Gastroesophageal sphincter (tissue), 4 donors: ENCODE data around the gene OBSL1. TPM values are rescaled to one million over a fixed set of nuclear protein-coding genes. Genes with fewer than 3 reads are reported as not detected.

ENCODE experiments used
- ATAC-seq: fragments of 150-250 bp; one replicate; pipeline ENCODE4 v1.9.1; 2016; ENCODE audit warnings: mild to moderate bottlenecking, moderate library complexity
- H3K27ac ChIP-seq, 4 donors: fragments of 200-600 bp; sonication (generic) in 3 of 4; 1 replicate in 3 of 4; 2 replicates in 1 of 4; pipeline ENCODE4 v1.5.1; 2016 to 2019
- H3K27me3 ChIP-seq: fragments of 200-600 bp; sonication (generic); one replicate; pipeline ENCODE4 v1.5.1; 2019
- H3K36me3 ChIP-seq, 2 donors: fragments of 200-600 bp; sonication (generic); one replicate each; pipeline ENCODE4 v1.5.1; 2019; ENCODE audit warnings: control low read depth in 1 of 2
- H3K4me1 ChIP-seq, 3 donors: fragments of 200-600 bp; sonication (generic); 1 replicate in 2 of 3; 2 replicates in 1 of 3; pipeline ENCODE4 v1.5.1; 2016 to 2019; ENCODE audit warnings: control low read depth in 2 of 3
- H3K4me3 ChIP-seq, 2 donors: fragments of 200-600 bp; sonication (generic); one replicate each; pipeline ENCODE4 v1.5.1; 2019; ENCODE audit warnings: mild to moderate bottlenecking in 1 of 2, moderate library complexity in 1 of 2
- H3K9me3 ChIP-seq, 3 donors: fragments of 200-600 bp; sonication (generic); one replicate each; pipeline ENCODE4 v1.5.1; 2017 to 2019; ENCODE audit warnings: control low read depth in 2 of 3
- CTCF ChIP-seq, 4 experiments: fragments of 200-600 bp in 2 of 4; fragments of 450-650 bp in 2 of 4; sonication (generic) in 1 of 4; IDR thresholded peaks; one replicate each; pipeline ENCODE4 v1.5.1; 2017 to 2019; ENCODE audit warnings: antibody characterized with exemption in 4 of 4, mild to moderate bottlenecking in 2 of 4, moderate library complexity in 2 of 4
- EP300 ChIP-seq: sonication (generic); formaldehyde crosslinking; IDR thresholded peaks from one replicate; pipeline ENCODE4 v1.6.1; 2017; ENCODE audit warnings: antibody characterized with exemption, mild to moderate bottlenecking
- POLR2A ChIP-seq, 2 donors: fragments of 450-650 bp; IDR thresholded peaks; one replicate each; pipeline ENCODE4 v1.6.1; 2017; ENCODE audit warnings: antibody characterized with exemption in 2 of 2, mild to moderate bottlenecking in 2 of 2, moderate library complexity in 1 of 2
- POLR2AphosphoS5 ChIP-seq: sonication (generic); formaldehyde crosslinking; IDR thresholded peaks from one replicate; pipeline ENCODE4 v1.6.1; 2017; ENCODE audit warnings: antibody characterized with exemption
- WGBS, 2 donors: methylation state at CpG; one replicate each; pipeline ENCODE4 v1.1.5; 2018; ENCODE audit warnings: low coverage in 1 of 2; 5-methylcytosine and 5-hydroxymethylcytosine counted together
- total RNA-seq, 4 donors: library from RNA; depleted of rRNA; stranded (reverse); fragments of >200 nt; gene quantifications; one replicate each; pipeline ENCODE4 v1.1.0, GENCODE V29; 2016

OBSL1 gene
- total RNA-seq, 4 donors from 2014 or later = 73.2 to 118 (median 81.6) TPM

GRCh38 chr2:219531639-219532377 lies 39.5 kb downstream of the OBSL1 start:
- peaks cover 0 to 9% (median 7%) of the 10 kb centered on the region in 3 donors for H3K4me1 ChIP-seq
- H3K27me3 ChIP-seq = peaks cover 37% of the 10 kb centered on the region
- no peaks in the 10 kb centered on the region for H3K9me3 ChIP-seq
- no peak for ATAC-seq
- no peaks in the 10 kb centered on the region for H3K36me3 ChIP-seq
- 95% methylated on average over 4 of the region's 20 CpGs; no CpG with 5 or more reads in 1 of the 2 donors for WGBS, 2 donors
- no peak overlapping the region for H3K27ac ChIP-seq
- TF ChIP-seq EP300 (no peak), POLR2A (IDR thresholded peaks at IDR 0.05) (no peak), CTCF (IDR thresholded peaks at IDR 0.05) (no peak), POLR2AphosphoS5 (no peak)
- no peak overlapping the region for H3K4me3 ChIP-seq

GRCh38 chr2:219530048-219530963 lies 41.0 kb downstream of the OBSL1 start:
- H3K27ac ChIP-seq = peak overlapping the region in 1 of 4 donors; percentile 53

GRCh38 chr2:219527472-219527871 lies 43.9 kb downstream of the OBSL1 start:
- Histone ChIP-seq H3K4me1 (peaks cover 0 to 22% (median 19%) of the 10 kb centered on the region in 3 donors), H3K9me3 (no peaks in the 10 kb centered on the region), H3K27ac (no peak overlapping the region), H3K36me3 (no peaks in the 10 kb centered on the region), H3K27me3 (peaks cover 70% of the 10 kb centered on the region), H3K4me3 (no peak overlapping the region)
- TF ChIP-seq CTCF (IDR thresholded peaks at IDR 0.05) (no peak), EP300 (no peak), POLR2AphosphoS5 (no peak), POLR2A (IDR thresholded peaks at IDR 0.05) (no peak)
- no peak for ATAC-seq
- WGBS, 2 donors = 58% methylated on average over 3 of the region's 5 CpGs; no CpG with 5 or more reads in 1 of the 2 donors

More at GRCh38 chr2:219530048-219530963, 41.0 kb downstream of the OBSL1 start:
- 23 to 30% methylated on average over 4 to 9 of the region's 21 CpGs for WGBS, 2 donors
- Histone ChIP-seq H3K4me3 (peak overlapping the region in 1 of 2 donors; percentile 32), H3K36me3 (no peaks in the 10 kb centered on the region), H3K27me3 (peaks cover 46% of the 10 kb centered on the region), H3K4me1 (peaks cover 0 to 9% (median 7%) of the 10 kb centered on the region in 3 donors), H3K9me3 (no peaks in the 10 kb centered on the region)
- TF ChIP-seq CTCF (IDR thresholded peaks at IDR 0.05) (peak in 3 of 4 experiments; percentile 98 to 99 (median 99)), POLR2A (IDR thresholded peaks at IDR 0.05) (no peak), POLR2AphosphoS5 (no peak), EP300 (no peak)
- ATAC-seq = peak; percentile 90

- Histone ChIP-seq H3K9me3 (no peaks in the 10 kb centered on the region), H3K4me1 (peaks cover 0 to 26% (median 23%) of the 10 kb centered on the region in 3 donors), H3K27me3 (peaks cover 70% of the 10 kb centered on the region), H3K27ac (no peak overlapping the region), H3K36me3 (no peaks in the 10 kb centered on the region), H3K4me3 (no peak overlapping the region)
- TF ChIP-seq EP300 (no peak), POLR2A (IDR thresholded peaks at IDR 0.05) (peak in 1 of 2 donors; percentile 5)
- no peak for ATAC-seq
- WGBS, 2 donors = 42% methylated on average over 2 of the region's 6 CpGs; no CpG with 5 or more reads in 1 of the 2 donors
Measured at GRCh38 chr2:219527076-219527394, 44.3 kb downstream of the OBSL1 start.

- peaks cover 0 to 32% (median 27%) of the 10 kb centered on the region in 3 donors for H3K4me1 ChIP-seq
- TF ChIP-seq POLR2A (IDR thresholded peaks at IDR 0.05) (no peak), POLR2AphosphoS5 (no peak), EP300 (no peak), CTCF (IDR thresholded peaks at IDR 0.05) (no peak)
- no peak for ATAC-seq
- WGBS, 2 donors = 60 to 63% methylated on average over 6 to 8 of the region's 11 CpGs
- no peak overlapping the region for H3K27ac ChIP-seq
- no peak overlapping the region for H3K4me3 ChIP-seq
- no peaks in the 10 kb centered on the region for H3K36me3 ChIP-seq
- peaks cover 68% of the 10 kb centered on the region for H3K27me3 ChIP-seq
- H3K9me3 ChIP-seq = no peaks in the 10 kb centered on the region
Measured at GRCh38 chr2:219526320-219527075, 44.8 kb downstream of the OBSL1 start.
